AG10803 (cell line): Measurements from ENCODE around the gene FHIT.

ENCODE experiments used
- DNase-seq: peaks from one replicate; pipeline ENCODE4 v3.0.0; 2010; ENCODE audit warnings: low read depth
- H3K4me3 ChIP-seq: 2 replicates; pipeline ENCODE4 v1.5.1; 2011; ENCODE audit warnings: mild to moderate bottlenecking, low read length, control low read depth
- CTCF ChIP-seq: conservative IDR thresholded peaks from 2 replicates; pipeline ENCODE4 v1.5.1; 2011; ENCODE audit warnings: mild to moderate bottlenecking, low read length, control low read depth, inconsistent platforms

FHIT gene

GRCh38 chr3:60986552-60986951 lies 264.7 kb downstream of the FHIT start:
- no peak for TF ChIP-seq CTCF
- DNase-seq, result no peak
- no peak overlapping the region for H3K4me3 ChIP-seq

GRCh38 chr3:60983906-60984305 lies 267.3 kb downstream of the FHIT start:
- no peak overlapping the region for H3K4me3 ChIP-seq
- DNase-seq, result no peak
- no peak for TF ChIP-seq CTCF

- no peak overlapping the region for H3K4me3 ChIP-seq
- no peak for DNase-seq
- TF ChIP-seq CTCF, result no peak
Observed at GRCh38 chr3:60980342-60980692, 270.9 kb downstream of the FHIT start.

- H3K4me3 ChIP-seq, result no peak overlapping the region
- DNase-seq, result peak; percentile 47
- no peak for TF ChIP-seq CTCF
Observed at GRCh38 chr3:60979461-60980341, 271.6 kb downstream of the FHIT start.

GRCh38 chr3:60973321-60973720 lies 277.9 kb downstream of the FHIT start:
- H3K4me3 ChIP-seq, result no peak overlapping the region
- no peak for DNase-seq
- TF ChIP-seq CTCF, result no peak

GRCh38 chr3:60972599-60972998 lies 278.7 kb downstream of the FHIT start:
- no peak for DNase-seq
- no peak overlapping the region for H3K4me3 ChIP-seq
- TF ChIP-seq CTCF, result no peak

GRCh38 chr3:60970850-60971249 lies 280.4 kb downstream of the FHIT start:
- H3K4me3 ChIP-seq, result no peak overlapping the region
- no peak for TF ChIP-seq CTCF
- DNase-seq, result no peak
